Measurements from ENCODE around the gene BATF3.

DNA sequence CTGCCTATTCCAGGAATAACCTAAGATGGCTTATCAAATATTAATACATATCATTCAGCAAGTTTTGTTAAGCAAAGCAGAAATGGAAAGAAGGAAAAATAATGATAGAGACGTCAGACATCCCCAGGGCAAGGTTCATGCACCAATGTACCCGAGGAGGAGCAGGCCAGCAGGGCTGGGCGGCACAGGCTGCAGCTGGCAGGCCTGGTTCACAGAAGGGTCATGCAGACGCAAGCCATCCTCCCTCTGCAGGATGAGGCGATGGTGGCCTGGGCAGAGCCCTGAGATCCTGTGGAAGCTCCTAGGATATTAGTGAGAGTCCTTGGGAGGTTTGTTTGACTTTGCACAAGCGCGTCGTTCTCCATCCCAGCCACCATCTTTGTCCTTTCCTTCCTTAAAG lies 30.0 kb downstream of the BATF3 start:
- TF ChIP-seq, protein P1, sequence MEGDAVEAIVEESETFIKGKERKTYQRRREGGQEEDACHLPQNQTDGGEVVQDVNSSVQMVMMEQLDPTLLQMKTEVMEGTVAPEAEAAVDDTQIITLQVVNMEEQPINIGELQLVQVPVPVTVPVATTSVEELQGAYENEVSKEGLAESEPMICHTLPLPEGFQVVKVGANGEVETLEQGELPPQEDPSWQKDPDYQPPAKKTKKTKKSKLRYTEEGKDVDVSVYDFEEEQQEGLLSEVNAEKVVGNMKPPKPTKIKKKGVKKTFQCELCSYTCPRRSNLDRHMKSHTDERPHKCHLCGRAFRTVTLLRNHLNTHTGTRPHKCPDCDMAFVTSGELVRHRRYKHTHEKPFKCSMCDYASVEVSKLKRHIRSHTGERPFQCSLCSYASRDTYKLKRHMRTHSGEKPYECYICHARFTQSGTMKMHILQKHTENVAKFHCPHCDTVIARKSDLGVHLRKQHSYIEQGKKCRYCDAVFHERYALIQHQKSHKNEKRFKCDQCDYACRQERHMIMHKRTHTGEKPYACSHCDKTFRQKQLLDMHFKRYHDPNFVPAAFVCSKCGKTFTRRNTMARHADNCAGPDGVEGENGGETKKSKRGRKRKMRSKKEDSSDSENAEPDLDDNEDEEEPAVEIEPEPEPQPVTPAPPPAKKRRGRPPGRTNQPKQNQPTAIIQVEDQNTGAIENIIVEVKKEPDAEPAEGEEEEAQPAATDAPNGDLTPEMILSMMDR (IDR thresholded peaks at IDR 0.05 in 8 of 11, conservative IDR thresholded peaks at IDR 0.05 in 3 of 11) = no peak
- peak; percentile 49 to 66 (median 61) for TF ChIP-seq POLR2AphosphoS5 (IDR thresholded peaks at IDR 0.05)
- TF ChIP-seq POLR2A (IDR thresholded peaks at IDR 0.05) = no peak

Measured in spleen (tissue), 7 donors.